Activated CD8-positive, alpha-beta memory T cell treated with anti-CD3 and anti-CD28 coated beads, Interleukin-2, amount 50 U/mL, for 1 hour (primary cell): ENCODE results near the gene PGA4.

Experiments
- DNase-seq: peaks from one replicate; pipeline ENCODE4 v3.0.0-alpha.2; 2020; ENCODE audit errors: extremely low read depth

Gene PGA4

GRCh38 chr11:61279934-61280659 is 58.0 kb downstream of the PGA4 start:
- DNase-seq = no peak

GRCh38 chr11:61280883-61281580 is 58.9 kb downstream of the PGA4 start:
- no peak for DNase-seq
